Measurements from ENCODE around the gene CCNB1.

CCNB1 gene

GRCh38 chr5:69148981-69149675 is 17.8 kb upstream of the CCNB1 start:
- Histone ChIP-seq H3K4me2 (ENCODE audit: low read length) (no peak overlapping the region), H3K9me3 (ENCODE audit: control insufficient read depth, low read length) (no peaks in the 10 kb centered on the region), H3K9ac (no peak overlapping the region), H3K27me3 (ENCODE audit: control insufficient read depth, insufficient read depth, low read length) (no peaks in the 10 kb centered on the region), H2AFZ (no peak overlapping the region), H3K36me3 (ENCODE audit: control insufficient read depth, insufficient read depth, low read length) (no peaks in the 10 kb centered on the region), H3K4me1 (no peaks in the 10 kb centered on the region), H3K79me2 (no peaks in the 10 kb centered on the region), H3K27ac (no peak overlapping the region), H3K4me3 (ENCODE audit: low read depth, low read length) (no peak overlapping the region)
- no peak for TF ChIP-seq CTCF (IDR thresholded peaks at IDR 0.05)

GRCh38 chr5:69149676-69150010 is 17.3 kb upstream of the CCNB1 start:
- Histone ChIP-seq H3K4me1 (no peaks in the 10 kb centered on the region), H3K79me2 (no peaks in the 10 kb centered on the region), H3K27ac (no peak overlapping the region), H3K4me3 (ENCODE audit: low read depth, low read length) (no peak overlapping the region), H2AFZ (no peak overlapping the region), H3K36me3 (ENCODE audit: control insufficient read depth, insufficient read depth, low read length) (no peaks in the 10 kb centered on the region), H3K9ac (no peak overlapping the region), H3K27me3 (ENCODE audit: control insufficient read depth, insufficient read depth, low read length) (no peaks in the 10 kb centered on the region), H3K9me3 (ENCODE audit: control insufficient read depth, low read length) (no peaks in the 10 kb centered on the region), H3K4me2 (ENCODE audit: low read length) (no peak overlapping the region)
- TF ChIP-seq CTCF (IDR thresholded peaks at IDR 0.05) = no peak

GRCh38 chr5:69152731-69153130 is 14.2 kb upstream of the CCNB1 start:
- H3K4me2 ChIP-seq (ENCODE audit: low read length) = no peak overlapping the region
- no peaks in the 10 kb centered on the region for H3K79me2 ChIP-seq
- no peak overlapping the region for H3K27ac ChIP-seq
- H3K9ac ChIP-seq = no peak overlapping the region
- H3K36me3 ChIP-seq (ENCODE audit: control insufficient read depth, insufficient read depth, low read length) = no peaks in the 10 kb centered on the region
- H3K4me3 ChIP-seq (ENCODE audit: low read depth, low read length) = no peak overlapping the region
- H3K4me1 ChIP-seq = no peaks in the 10 kb centered on the region
- TF ChIP-seq CTCF (IDR thresholded peaks at IDR 0.05) = no peak
- no peaks in the 10 kb centered on the region for H3K27me3 ChIP-seq (ENCODE audit: control insufficient read depth, insufficient read depth, low read length)
- no peaks in the 10 kb centered on the region for H3K9me3 ChIP-seq (ENCODE audit: control insufficient read depth, low read length)
- no peak overlapping the region for H2AFZ ChIP-seq

GRCh38 chr5:69156456-69156855 is 10.5 kb upstream of the CCNB1 start:
- H2AFZ ChIP-seq = no peak overlapping the region
- H3K9me3 ChIP-seq (ENCODE audit: control insufficient read depth, low read length) = no peaks in the 10 kb centered on the region
- no peak overlapping the region for H3K4me3 ChIP-seq (ENCODE audit: low read depth, low read length)
- H3K27ac ChIP-seq = no peak overlapping the region
- no peaks in the 10 kb centered on the region for H3K27me3 ChIP-seq (ENCODE audit: control insufficient read depth, insufficient read depth, low read length)
- no peak for TF ChIP-seq CTCF (IDR thresholded peaks at IDR 0.05)
- no peak overlapping the region for H3K4me2 ChIP-seq (ENCODE audit: low read length)
- no peak overlapping the region for H3K9ac ChIP-seq
- no peaks in the 10 kb centered on the region for H3K79me2 ChIP-seq
- no peaks in the 10 kb centered on the region for H3K4me1 ChIP-seq
- no peaks in the 10 kb centered on the region for H3K36me3 ChIP-seq (ENCODE audit: control insufficient read depth, insufficient read depth, low read length)

GRCh38 chr5:69158039-69158438 is 8.9 kb upstream of the CCNB1 start:
- Histone ChIP-seq H2AFZ (no peak overlapping the region), H3K36me3 (ENCODE audit: control insufficient read depth, insufficient read depth, low read length) (no peaks in the 10 kb centered on the region), H3K4me2 (ENCODE audit: low read length) (no peak overlapping the region), H3K9ac (no peak overlapping the region), H3K4me3 (ENCODE audit: low read depth, low read length) (no peak overlapping the region), H3K4me1 (no peaks in the 10 kb centered on the region), H3K27me3 (ENCODE audit: control insufficient read depth, insufficient read depth, low read length) (no peaks in the 10 kb centered on the region), H3K79me2 (no peaks in the 10 kb centered on the region), H3K9me3 (ENCODE audit: control insufficient read depth, low read length) (no peaks in the 10 kb centered on the region), H3K27ac (no peak overlapping the region)
- no peak for TF ChIP-seq CTCF (IDR thresholded peaks at IDR 0.05)
